Activated T-helper 1 cell treated with anti-CD3 and anti-CD28 coated beads, Interleukin-2, amount 50 U/mL, for 16 hours (primary cell): Measurements from ENCODE around the gene NPIPB12.
"Not testable (repeated sequence)": the region's sequence is repeated elsewhere in the genome, so short reads cannot be mapped to it uniquely, and the experiment has no call there.

ENCODE experiments used
- DNase-seq, 2 donors: peaks; one replicate each; pipeline ENCODE4 v3.0.0-alpha.2; 2020; ENCODE audit warnings: low read depth in 1 of 2, low spot score in 1 of 2

NPIPB12 gene

GRCh38 chr16:29506308-29506707 is at the start of gene NPIPB12:
Gene NPIPB12 (minus strand): TSS chr16:29506408.
- DNase-seq, result not testable (repeated sequence)

- DNase-seq, result not testable (repeated sequence)
These were observed 15.3 kb upstream of the NPIPB12 start for GRCh38 chr16:29521520-29521919.

- DNase-seq, result not testable (repeated sequence)
These were observed 23.9 kb downstream of the NPIPB12 start for GRCh38 chr16:29482276-29482675.

GRCh38 chr16:29472065-29472464 is 34.1 kb downstream of the NPIPB12 start:
- not testable (repeated sequence) for DNase-seq

- peak; percentile 3 to 18 for DNase-seq
These were observed 36.5 kb downstream of the NPIPB12 start for GRCh38 chr16:29469660-29470059.

- DNase-seq, result not testable (repeated sequence)
These were observed 38.4 kb downstream of the NPIPB12 start for GRCh38 chr16:29467654-29468366.

DNA sequence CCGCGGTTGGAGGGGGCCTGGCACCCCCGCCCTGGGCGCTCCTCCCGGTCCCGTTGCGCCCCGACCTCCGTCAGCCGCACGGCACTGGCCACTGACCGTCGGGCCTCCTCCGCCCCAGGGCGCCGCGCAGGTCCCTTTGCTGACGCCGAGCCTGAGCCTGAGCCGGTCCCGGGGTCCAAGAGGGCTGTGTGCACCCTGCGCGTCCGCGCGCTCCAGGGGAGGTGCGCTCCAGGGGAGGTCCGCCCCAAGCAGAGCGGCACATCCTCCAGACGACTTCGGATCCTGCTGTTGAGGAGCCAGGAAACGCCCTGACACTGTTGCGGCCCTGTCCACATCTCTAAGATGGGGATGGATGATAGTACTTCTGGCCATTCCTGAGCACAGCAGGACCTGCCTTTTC is 39.3 kb downstream of the NPIPB12 start:
- DNase-seq, result not testable (repeated sequence)

DNA sequence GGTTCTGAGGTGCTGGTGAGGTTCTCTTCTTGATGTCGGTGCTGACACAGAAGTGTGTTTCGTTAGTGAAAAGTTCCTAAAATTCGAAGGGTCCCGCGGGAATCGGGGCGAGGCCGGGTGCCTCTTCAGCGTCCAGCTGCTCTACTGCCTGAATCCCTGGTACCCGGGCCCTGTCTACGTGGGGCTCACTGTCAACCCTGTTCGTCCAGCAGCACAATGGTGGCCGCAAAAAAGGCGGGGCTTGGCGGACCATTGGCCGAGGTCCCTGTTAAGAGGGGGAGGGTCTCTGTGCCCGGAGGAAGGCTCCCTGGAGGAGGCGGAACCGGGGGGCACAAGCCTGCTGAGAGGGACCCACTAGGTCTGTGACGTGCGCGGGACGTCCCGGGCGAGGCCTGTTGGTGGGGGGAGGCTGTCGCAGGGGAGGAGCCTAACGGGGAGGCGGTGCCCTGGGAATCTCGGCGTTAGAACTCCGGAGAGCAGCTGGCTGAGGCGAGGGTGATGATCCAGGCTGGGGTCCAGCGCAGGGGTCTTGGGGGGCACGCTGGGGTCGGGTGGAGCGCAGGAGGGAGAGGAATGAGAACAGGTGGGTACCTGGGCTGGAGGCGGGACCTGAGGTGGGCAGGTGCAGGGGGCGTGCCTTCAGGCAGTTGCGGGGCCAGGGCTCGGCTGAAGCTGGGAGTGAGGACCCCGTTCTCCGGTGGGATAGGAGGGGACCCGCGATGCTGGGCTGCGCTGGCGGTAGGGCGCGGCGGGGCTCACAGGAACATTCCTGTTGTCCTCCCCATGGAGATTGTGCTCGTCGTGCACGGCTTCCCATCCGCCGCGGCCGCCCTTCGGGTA is 40.0 kb downstream of the NPIPB12 start:
- DNase-seq, result not testable (repeated sequence)

DNA sequence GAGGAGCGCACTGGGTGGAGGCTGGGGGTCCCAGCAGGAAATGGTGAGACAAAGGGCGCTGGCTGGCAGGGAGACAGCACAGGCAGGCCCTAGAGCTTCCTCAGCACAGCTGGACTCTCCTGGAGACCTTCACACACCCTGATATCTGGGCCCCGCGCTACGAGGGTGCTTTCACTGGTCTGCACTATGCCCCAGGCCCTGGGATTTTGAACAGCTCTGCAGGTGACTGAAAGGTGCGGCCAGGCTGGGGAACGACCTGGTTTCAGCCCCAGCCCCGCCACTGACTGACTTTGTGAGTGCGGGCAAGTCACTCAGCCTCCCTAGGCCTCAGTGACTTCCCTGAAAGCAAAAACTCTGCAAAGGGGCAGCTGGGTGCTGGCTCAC is 45.6 kb downstream of the NPIPB12 start:
- not testable (repeated sequence) for DNase-seq

DNA sequence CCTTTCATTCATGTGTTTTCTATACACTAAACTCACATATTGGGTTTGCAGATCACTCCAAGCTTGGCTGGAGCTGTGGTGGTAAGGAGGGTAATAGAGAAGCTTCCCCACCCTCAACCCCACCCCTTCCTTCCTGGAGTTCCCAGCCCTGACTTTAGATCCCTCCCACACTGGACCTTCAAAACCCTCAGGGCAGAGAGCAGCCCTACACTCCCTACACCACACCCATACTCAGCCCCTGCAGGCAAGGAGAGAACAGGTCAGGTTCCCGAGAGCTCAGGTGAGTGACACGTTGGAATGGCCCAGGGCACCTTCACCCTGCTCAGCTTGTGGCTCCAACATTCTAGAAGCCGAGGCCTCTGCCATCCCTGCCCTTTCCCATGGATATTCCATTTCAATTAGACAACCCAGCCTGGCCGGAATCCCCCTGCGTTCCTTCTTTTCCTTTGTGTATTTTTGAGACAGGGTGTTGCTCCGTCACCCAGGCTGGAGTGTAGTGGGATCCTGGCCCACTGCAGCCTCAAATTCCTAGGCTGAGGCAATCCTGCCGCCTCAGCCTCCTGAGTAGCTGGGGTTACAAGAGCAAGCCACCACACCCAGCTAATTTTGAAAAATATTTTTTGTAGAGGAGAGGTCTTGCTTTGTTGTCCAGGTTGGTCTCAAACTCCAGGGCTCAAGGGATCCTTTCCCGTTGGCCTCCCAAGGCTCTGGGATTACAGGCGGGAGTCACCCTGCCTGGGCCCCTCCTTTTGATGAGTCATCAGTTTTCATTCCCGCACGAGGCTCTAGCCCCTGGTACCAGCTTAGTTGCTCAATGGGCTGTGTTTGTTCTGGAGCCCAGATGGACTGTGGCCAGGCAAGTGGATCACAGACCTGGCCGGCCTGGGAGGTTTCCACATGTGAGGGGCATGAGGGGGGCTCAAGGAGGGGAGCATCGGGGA is 46.2 kb downstream of the NPIPB12 start, which contains the start of gene SULT1A4:
Gene SULT1A4 (plus strand): TSS at position 208 of the 941 bp plus-strand sequence. CDS start 1,473 bp downstream, outside the sequence.
- not testable (repeated sequence) for DNase-seq

- DNase-seq, result not testable (repeated sequence)
These were observed 48.5 kb downstream of the NPIPB12 start for GRCh38 chr16:29457660-29458059.

DNA sequence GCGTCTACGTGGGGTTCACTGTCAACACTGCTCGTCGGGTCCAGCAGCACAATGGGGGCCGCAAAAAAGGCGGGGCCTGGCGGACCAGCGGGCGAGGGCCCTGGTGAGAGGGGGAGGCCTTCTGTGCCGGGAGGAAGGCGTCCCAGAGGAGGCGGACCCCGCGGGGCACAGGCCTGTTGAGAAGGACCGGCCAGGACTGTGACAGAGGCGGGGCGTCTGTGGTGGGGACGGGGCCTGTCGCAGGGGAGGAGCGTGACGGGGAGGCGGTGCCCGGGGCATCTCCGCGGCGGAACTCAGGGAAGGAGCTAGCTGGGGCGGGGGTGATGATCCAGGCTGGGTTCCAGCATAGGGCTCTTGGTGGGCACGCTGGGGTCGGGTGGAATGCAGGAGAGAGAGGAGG is 51.4 kb downstream of the NPIPB12 start:
- DNase-seq, result not testable (repeated sequence)

DNA sequence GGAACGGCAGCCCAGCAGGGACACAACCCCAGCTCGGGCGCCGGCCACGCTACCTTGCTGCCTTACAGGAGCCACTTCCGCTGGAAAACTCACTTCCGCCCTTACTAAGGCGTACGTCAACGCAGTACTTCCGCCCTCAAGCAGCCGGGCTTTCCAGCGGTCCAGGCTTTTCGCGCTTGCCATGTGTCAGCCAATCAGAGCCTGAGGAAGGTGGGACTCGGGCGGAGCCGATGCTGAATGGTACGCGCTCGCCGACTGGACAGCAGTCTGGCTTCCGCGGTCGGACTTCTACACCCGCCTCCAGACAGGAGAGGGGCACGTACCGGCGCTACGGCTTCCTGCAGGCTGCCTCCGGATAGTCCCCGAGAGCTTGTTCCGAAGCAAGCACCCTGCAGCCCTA is 51.9 kb downstream of the NPIPB12 start, which contains the start of the genes BOLA2 and SLX1B:
Gene BOLA2 (minus strand): TSS at position 83 of the 400 bp plus-strand sequence. CDS start 98 bp downstream, outside the sequence.
Gene SLX1B (plus strand): TSS at position 265 of the 400 bp plus-strand sequence.
- DNase-seq, result not testable (repeated sequence)

GRCh38 chr16:29453754-29454153 is 52.5 kb downstream of the NPIPB12 start:
- DNase-seq, result not testable (repeated sequence)
